ENCODE measurements around the gene HSPBP1.

Gene HSPBP1

GRCh38 chr19:55272142-55272541 is 7.8 kb downstream of the HSPBP1 start:
- TF ChIP-seq CTCF (IDR thresholded peaks at IDR 0.05; ENCODE audit: low read depth, low read length), result no peak
- no peak for DNase-seq (ENCODE audit: extremely low read depth, low read depth)

GRCh38 chr19:55270172-55270942 is 9.6 kb downstream of the HSPBP1 start:
- no peak for TF ChIP-seq CTCF (IDR thresholded peaks at IDR 0.05; ENCODE audit: low read depth, low read length)
- no peak for DNase-seq (ENCODE audit: extremely low read depth, low read depth)

- DNase-seq (ENCODE audit: extremely low read depth, low read depth), result no peak
- no peak for TF ChIP-seq CTCF (IDR thresholded peaks at IDR 0.05; ENCODE audit: low read depth, low read length)
These were observed 10.6 kb downstream of the HSPBP1 start for GRCh38 chr19:55269299-55269698.

GRCh38 chr19:55266840-55267239 is 13.1 kb downstream of the HSPBP1 start:
- TF ChIP-seq CTCF (IDR thresholded peaks at IDR 0.05; ENCODE audit: low read depth, low read length), result no peak

GRCh38 chr19:55266404-55266803 is 13.5 kb downstream of the HSPBP1 start:
- no peak for TF ChIP-seq CTCF (IDR thresholded peaks at IDR 0.05; ENCODE audit: low read depth, low read length)
- DNase-seq (ENCODE audit: extremely low read depth, low read depth), result no peak

More at GRCh38 chr19:55266840-55267239, 13.1 kb downstream of the HSPBP1 start:
- DNase-seq (ENCODE audit: extremely low read depth, low read depth), result no peak

GRCh38 chr19:55265723-55266386 is 14.1 kb downstream of the HSPBP1 start:
- no peak for DNase-seq (ENCODE audit: extremely low read depth, low read depth)
- TF ChIP-seq CTCF (IDR thresholded peaks at IDR 0.05; ENCODE audit: low read depth, low read length), result no peak

- no peak for TF ChIP-seq CTCF (IDR thresholded peaks at IDR 0.05; ENCODE audit: low read depth, low read length)
- DNase-seq (ENCODE audit: extremely low read depth, low read depth), result no peak
These were observed 14.7 kb downstream of the HSPBP1 start for GRCh38 chr19:55265173-55265572.

All from AG09319 (cell line).